ENCODE results near the gene PARD3.

The PARD3 gene

GRCh38 chr10:34319197-34319846 is 495.8 kb downstream of the PARD3 start:
- DNase-seq (ENCODE audit: low read depth) = no peak
- TF ChIP-seq CTCF (IDR thresholded peaks at IDR 0.05; ENCODE audit: insufficient read depth, low read depth, low read length, missing control alignments) = no peak
- no peak overlapping the region for H3K4me3 ChIP-seq (ENCODE audit: low read depth, low read length)

- no peak overlapping the region for H3K4me3 ChIP-seq (ENCODE audit: low read depth, low read length)
- no peak for DNase-seq (ENCODE audit: low read depth)
- TF ChIP-seq CTCF (IDR thresholded peaks at IDR 0.05; ENCODE audit: insufficient read depth, low read depth, low read length, missing control alignments) = no peak
These were observed 498.9 kb downstream of the PARD3 start for GRCh38 chr10:34316154-34316553.

GRCh38 chr10:34314457-34314856 is 500.6 kb downstream of the PARD3 start:
- TF ChIP-seq CTCF (IDR thresholded peaks at IDR 0.05; ENCODE audit: insufficient read depth, low read depth, low read length, missing control alignments) = no peak
- H3K4me3 ChIP-seq (ENCODE audit: low read depth, low read length) = no peak overlapping the region
- no peak for DNase-seq (ENCODE audit: low read depth)

- DNase-seq (ENCODE audit: low read depth) = no peak
- H3K4me3 ChIP-seq (ENCODE audit: low read depth, low read length) = no peak overlapping the region
- TF ChIP-seq CTCF (IDR thresholded peaks at IDR 0.05; ENCODE audit: insufficient read depth, low read depth, low read length, missing control alignments) = no peak
These were observed 501.2 kb downstream of the PARD3 start for GRCh38 chr10:34313888-34314287.

GRCh38 chr10:34313353-34313752 is 501.7 kb downstream of the PARD3 start:
- no peak overlapping the region for H3K4me3 ChIP-seq (ENCODE audit: low read depth, low read length)
- no peak for TF ChIP-seq CTCF (IDR thresholded peaks at IDR 0.05; ENCODE audit: insufficient read depth, low read depth, low read length, missing control alignments)
- DNase-seq (ENCODE audit: low read depth) = no peak

GRCh38 chr10:34311679-34312078 is 503.4 kb downstream of the PARD3 start:
- no peak for DNase-seq (ENCODE audit: low read depth)
- no peak overlapping the region for H3K4me3 ChIP-seq (ENCODE audit: low read depth, low read length)

More at GRCh38 chr10:34311679-34312078, 503.4 kb downstream of the PARD3 start:
- no peak for TF ChIP-seq CTCF (IDR thresholded peaks at IDR 0.05; ENCODE audit: insufficient read depth, low read depth, low read length, missing control alignments)
